WERI-Rb-1 (cell line): ENCODE measurements around the gene CATSPER3.

Source experiments
- DNase-seq: peaks from one replicate; pipeline ENCODE4 v3.0.0-alpha.2; 2020
- H3K27ac ChIP-seq: fragments of 250-450 bp; sonication (Bioruptor Pico); 2 replicates; pipeline ENCODE4 v1.5.1; 2020; ENCODE audit warnings: mild to moderate bottlenecking, moderate library complexity
- H3K27me3 ChIP-seq: fragments of 250-450 bp; sonication (Bioruptor Pico); 2 replicates; pipeline ENCODE4 v1.5.1; 2021; ENCODE audit warnings: mild to moderate bottlenecking, low read depth, moderate library complexity; ENCODE audit not compliant: insufficient read depth, severe bottlenecking
- H3K36me3 ChIP-seq: fragments of 250-450 bp; sonication (Bioruptor Pico); 2 replicates; pipeline ENCODE4 v1.5.1; 2020; ENCODE audit warnings: mild to moderate bottlenecking, moderate library complexity
- H3K4me3 ChIP-seq: 2 replicates; pipeline ENCODE4 v1.5.1; 2011; ENCODE audit warnings: low read depth, mild to moderate bottlenecking, control low read depth, low read length
- H3K9me3 ChIP-seq: fragments of 250-450 bp; sonication (Bioruptor Pico); 2 replicates; pipeline ENCODE4 v1.5.1; 2021; ENCODE audit warnings: mild to moderate bottlenecking, moderate library complexity; ENCODE audit not compliant: severe bottlenecking
- CTCF ChIP-seq: IDR thresholded peaks from 2 replicates; pipeline ENCODE4 v1.5.1; 2011; ENCODE audit warnings: low read depth, mild to moderate bottlenecking, control low read depth, inconsistent platforms, low read length

Gene CATSPER3

GRCh38 chr5:135041726-135042125 is 74.0 kb downstream of the CATSPER3 start:
- Histone ChIP-seq H3K36me3 (no peaks in the 10 kb centered on the region), H3K27me3 (no peaks in the 10 kb centered on the region), H3K27ac (no peak overlapping the region), H3K4me3 (no peak overlapping the region), H3K9me3 (no peaks in the 10 kb centered on the region)
- TF ChIP-seq CTCF = no peak
- no peak for DNase-seq

GRCh38 chr5:135042595-135042994 is 74.9 kb downstream of the CATSPER3 start:
- Histone ChIP-seq H3K4me3 (no peak overlapping the region), H3K36me3 (no peaks in the 10 kb centered on the region), H3K27me3 (no peaks in the 10 kb centered on the region), H3K9me3 (no peaks in the 10 kb centered on the region), H3K27ac (no peak overlapping the region)
- no peak for TF ChIP-seq CTCF
- no peak for DNase-seq

GRCh38 chr5:135045488-135045887 is 77.8 kb downstream of the CATSPER3 start:
- no peak for TF ChIP-seq CTCF
- no peak overlapping the region for H3K27ac ChIP-seq
- no peaks in the 10 kb centered on the region for H3K36me3 ChIP-seq
- H3K4me3 ChIP-seq = no peak overlapping the region
- no peaks in the 10 kb centered on the region for H3K27me3 ChIP-seq
- no peak for DNase-seq
- H3K9me3 ChIP-seq = no peaks in the 10 kb centered on the region

- DNase-seq = no peak
- H3K27ac ChIP-seq = no peak overlapping the region
- H3K36me3 ChIP-seq = no peaks in the 10 kb centered on the region
- H3K4me3 ChIP-seq = no peak overlapping the region
- TF ChIP-seq CTCF = no peak
- no peaks in the 10 kb centered on the region for H3K9me3 ChIP-seq
- H3K27me3 ChIP-seq = no peaks in the 10 kb centered on the region
Observed at GRCh38 chr5:135046661-135047346, 79.1 kb downstream of the CATSPER3 start.

GRCh38 chr5:135047347-135047695 is 79.6 kb downstream of the CATSPER3 start:
- no peaks in the 10 kb centered on the region for H3K27me3 ChIP-seq
- no peak for TF ChIP-seq CTCF
- DNase-seq = no peak

GRCh38 chr5:135048286-135048685 is 80.6 kb downstream of the CATSPER3 start:
- no peak for TF ChIP-seq CTCF
- H3K27me3 ChIP-seq = no peaks in the 10 kb centered on the region
- no peak for DNase-seq
- no peaks in the 10 kb centered on the region for H3K9me3 ChIP-seq
- no peaks in the 10 kb centered on the region for H3K36me3 ChIP-seq
- no peak overlapping the region for H3K4me3 ChIP-seq
- no peak overlapping the region for H3K27ac ChIP-seq

More at GRCh38 chr5:135047347-135047695, 79.6 kb downstream of the CATSPER3 start:
- no peaks in the 10 kb centered on the region for H3K36me3 ChIP-seq
- no peak overlapping the region for H3K27ac ChIP-seq
- no peak overlapping the region for H3K4me3 ChIP-seq
- H3K9me3 ChIP-seq = no peaks in the 10 kb centered on the region
